Testis (tissue), 3 donors: ENCODE results near the gene ALDH2. TPM values are rescaled to one million over a fixed set of nuclear protein-coding genes. Genes with fewer than 3 reads are reported as not detected.

Experiments
- DNase-seq: peaks from one replicate; pipeline ENCODE4 v3.0.0-alpha.2; 2019
- H3K27ac ChIP-seq, 2 donors: fragments of 200-600 bp; sonication (generic); one replicate each; pipeline ENCODE4 v1.5.1; 2019
- H3K27me3 ChIP-seq: fragments of 200-600 bp; sonication (generic); one replicate; pipeline ENCODE4 v1.5.1; 2019
- H3K36me3 ChIP-seq: fragments of 200-600 bp; sonication (generic); one replicate; pipeline ENCODE4 v1.5.1; 2017; ENCODE audit warnings: low read depth; ENCODE audit errors: missing control alignments
- H3K4me1 ChIP-seq: fragments of 200-600 bp; sonication (generic); one replicate; pipeline ENCODE4 v1.5.1; 2019
- H3K4me3 ChIP-seq, 2 donors: fragments of 200-600 bp; sonication (generic); one replicate each; pipeline ENCODE4 v1.5.1; 2017 to 2019
- H3K9me3 ChIP-seq: fragments of 200-600 bp; sonication (generic); one replicate; pipeline ENCODE4 v1.5.1; 2017
- CTCF ChIP-seq, 3 experiments: fragments of 450-650 bp in 2 of 3; fragments of 200-600 bp in 1 of 3; sonication (generic) in 1 of 3; IDR thresholded peaks; one replicate each; pipeline ENCODE4 v1.5.1; 2016 to 2019; ENCODE audit warnings: antibody characterized with exemption in 3 of 3, mild to moderate bottlenecking in 2 of 3, moderate library complexity in 1 of 3
- POLR2A ChIP-seq: fragments of 450-650 bp; IDR thresholded peaks from one replicate; pipeline ENCODE4 v1.6.1; 2017; ENCODE audit warnings: antibody characterized with exemption, mild to moderate bottlenecking, moderate library complexity
- WGBS, 2 donors: methylation state at CpG; one replicate each; pipeline ENCODE4 v1.1.5; 2018; 5-methylcytosine and 5-hydroxymethylcytosine counted together
- intact Hi-C: fragments of 100-400 bp; cut with DNase I; formaldehyde crosslinking; loops from one replicate; pipeline ENCODE4 v1.15.1; 2023; ENCODE audit warnings: low total_unique reads
- polyA plus RNA-seq: library from polyadenylated mRNA; stranded (reverse); fragments of 350-450 nt; fragmentation: Illumina TruSeq; extraction: RNeasy Lipid Tissue Mini Kit (QIAGEN cat#74804); gene quantifications from one replicate; pipeline ENCODE4 v1.2.3, GENCODE V29; 2014; ENCODE audit warnings: low read depth, low replicate concordance; ENCODE audit not compliant: insufficient read depth
- total RNA-seq, 2 donors: library from RNA; depleted of rRNA; stranded (reverse); fragments of >200 nt; gene quantifications; one replicate each; pipeline ENCODE4 v1.2.3, GENCODE V29; 2016

Gene ALDH2
- total and polyA plus RNA-seq, 3 donors from 2014 or later: 58.4 to 96.4 (median 76.6) TPM

- H3K9me3 ChIP-seq: no peaks in the 10 kb centered on the region
- H3K36me3 ChIP-seq: no peaks in the 10 kb centered on the region
- intact Hi-C loops: no loop called here
- peak overlapping the region; percentile 84 to 92 for H3K27ac ChIP-seq
- no peak overlapping the region for H3K4me3 ChIP-seq
- peaks cover 43% of the 10 kb centered on the region for H3K4me1 ChIP-seq
- 70 to 86% methylated on average over 3 of the region's 3 CpGs for WGBS, 2 donors
- H3K27me3 ChIP-seq: no peaks in the 10 kb centered on the region
- DNase-seq: no peak
- TF ChIP-seq CTCF (IDR thresholded peaks at IDR 0.05): no peak
- TF ChIP-seq POLR2A: no peak
These were observed 10.2 kb downstream of the ALDH2 start for GRCh38 chr12:111776836-111777344.

GRCh38 chr12:111777345-111778045 lies 10.8 kb downstream of the ALDH2 start:
- intact Hi-C loops: no loop called here
- Histone ChIP-seq H3K4me1 (peaks cover 43% of the 10 kb centered on the region), H3K36me3 (no peaks in the 10 kb centered on the region), H3K27me3 (no peaks in the 10 kb centered on the region), H3K27ac (peak overlapping the region in 1 of 2 donors; percentile 84), H3K4me3 (no peak overlapping the region), H3K9me3 (no peaks in the 10 kb centered on the region)
- WGBS, 2 donors: 83 to 89% methylated on average over 15 to 16 of the region's 16 CpGs
- peak; percentile 43 for DNase-seq
- TF ChIP-seq POLR2A (no peak), CTCF (IDR thresholded peaks at IDR 0.05) (no peak)

GRCh38 chr12:111780166-111780565 lies 13.4 kb downstream of the ALDH2 start:
- H3K27me3 ChIP-seq: no peaks in the 10 kb centered on the region
- H3K27ac ChIP-seq: no peak overlapping the region
- H3K4me1 ChIP-seq: peaks cover 24% of the 10 kb centered on the region
- H3K4me3 ChIP-seq: no peak overlapping the region
- WGBS, 2 donors: 89% methylated on average over 10 of the region's 10 CpGs
- intact Hi-C loops: no loop called here
- TF ChIP-seq CTCF (IDR thresholded peaks at IDR 0.05) (no peak), POLR2A (no peak)
- H3K9me3 ChIP-seq: no peaks in the 10 kb centered on the region
- no peak for DNase-seq
- H3K36me3 ChIP-seq: no peaks in the 10 kb centered on the region

GRCh38 chr12:111780615-111781014 lies 13.9 kb downstream of the ALDH2 start:
- H3K27me3 ChIP-seq: no peaks in the 10 kb centered on the region
- H3K27ac ChIP-seq: no peak overlapping the region
- H3K9me3 ChIP-seq: no peaks in the 10 kb centered on the region
- peaks cover 20% of the 10 kb centered on the region for H3K4me1 ChIP-seq
- intact Hi-C loops: no loop called here
- TF ChIP-seq POLR2A (no peak), CTCF (IDR thresholded peaks at IDR 0.05) (no peak)
- H3K4me3 ChIP-seq: no peak overlapping the region
- H3K36me3 ChIP-seq: no peaks in the 10 kb centered on the region
- WGBS, 2 donors: 97% methylated on average over 5 of the region's 5 CpGs
- no peak for DNase-seq
